IMR-90 (cell line): ENCODE data around the gene LGI2. TPM values are rescaled to one million over a fixed set of nuclear protein-coding genes. Genes with fewer than 3 reads are reported as not detected.

ENCODE experiments used
- ATAC-seq: fragments of 200-7000 bp; cut with Tn5 transposase; 2 replicates; pipeline ENCODE4 v1.9.1; 2020; ENCODE audit warnings: low read depth, mild to moderate bottlenecking, moderate library complexity
- BruUV-seq: library from RNA; stranded (reverse); fragments of 400-500 nt; replicated peaks from 2 replicates; lab custom pipeline; 2021; lab: Mats Ljungman, UMichigan
- CTCF ChIA-PET: fragments of 300-600 bp; formaldehyde crosslinking; extraction: SDS; loops from one replicate; lab custom pipeline; 2021; ENCODE audit warnings: antibody characterized with exemption; lab: Yijun Ruan, JAX
- POLR2A ChIA-PET: fragments of 300-600 bp; sonication (Branson Sonifier 250); formaldehyde crosslinking; loops from one replicate; lab custom pipeline; 2022; ENCODE audit warnings: antibody characterized with exemption; ENCODE audit not compliant: unreplicated experiment; lab: Charles Lee
- DNase-seq: peaks from one replicate; pipeline ENCODE4 v3.0.0; 2013
- H2AFZ ChIP-seq: replicated peaks from 2 replicates; pipeline ENCODE3; 2013; ENCODE audit warnings: low read length, mild to moderate bottlenecking; ENCODE audit not compliant: poor library complexity
- H2AK5ac ChIP-seq: 2 replicates; pipeline ENCODE4 v1.6.1; 2013; ENCODE audit warnings: low read depth, low read length, inconsistent platforms
- H2AK9ac ChIP-seq: replicated peaks from 2 replicates; pipeline ENCODE3; 2013; ENCODE audit warnings: mild to moderate bottlenecking, low read depth, low read length, moderate library complexity; ENCODE audit not compliant: poor library complexity
- H2BK120ac ChIP-seq: 2 replicates; pipeline ENCODE4 v1.6.1; 2013; ENCODE audit warnings: low read depth, low read length, inconsistent platforms
- H2BK15ac ChIP-seq: 3 replicates; pipeline ENCODE4 v1.6.1; 2013; ENCODE audit warnings: low read depth, low read length, inconsistent platforms
- H2BK20ac ChIP-seq: 2 replicates; pipeline ENCODE4 v1.6.1; 2013; ENCODE audit warnings: low read depth, mild to moderate bottlenecking, inconsistent platforms, low read length, moderate library complexity
- H2BK5ac ChIP-seq: 2 replicates; pipeline ENCODE4 v1.6.1; 2013; ENCODE audit warnings: mild to moderate bottlenecking, low read depth, low read length, inconsistent platforms; ENCODE audit not compliant: poor library complexity, severe bottlenecking
- H3K14ac ChIP-seq: replicated peaks from 2 replicates; pipeline ENCODE4 v1.6.1; 2013; ENCODE audit warnings: low read depth, low read length, inconsistent platforms
- H3K18ac ChIP-seq: 2 replicates; pipeline ENCODE4 v1.6.1; 2013; ENCODE audit warnings: low read depth, low read length, control low read depth
- H3K23ac ChIP-seq: 2 replicates; pipeline ENCODE4 v1.6.1; 2013; ENCODE audit warnings: low read depth, low read length, inconsistent platforms
- H3K27ac ChIP-seq: 2 replicates; pipeline ENCODE4 v1.5.1; 2013; ENCODE audit warnings: mild to moderate bottlenecking, control low read depth, low read length; ENCODE audit not compliant: insufficient read depth
- H3K27me3 ChIP-seq: 2 replicates; pipeline ENCODE4 v1.6.1; 2013; ENCODE audit warnings: low read length; ENCODE audit not compliant: control insufficient read depth, insufficient read depth
- H3K36me3 ChIP-seq: 2 replicates; pipeline ENCODE4 v1.6.1; 2013; ENCODE audit warnings: low read length, mixed read lengths; ENCODE audit not compliant: control insufficient read depth, insufficient read depth
- H3K4ac ChIP-seq: 2 replicates; pipeline ENCODE4 v1.6.1; 2013; ENCODE audit warnings: low read depth, low read length, inconsistent platforms
- H3K4me1 ChIP-seq: 2 replicates; pipeline ENCODE4 v1.6.1; 2013; ENCODE audit warnings: low read length, mixed read lengths; ENCODE audit not compliant: control insufficient read depth, insufficient read depth
- H3K4me2 ChIP-seq: 2 replicates; pipeline ENCODE4 v1.6.1; 2013; ENCODE audit warnings: low read depth, mild to moderate bottlenecking, control low read depth, low read length, moderate library complexity
- H3K4me3 ChIP-seq: 2 replicates; pipeline ENCODE4 v1.5.1; 2013; ENCODE audit warnings: low read depth, mild to moderate bottlenecking, control low read depth, low read length, moderate library complexity; ENCODE audit not compliant: insufficient read depth
- H3K56ac ChIP-seq: 2 replicates; pipeline ENCODE4 v1.6.1; 2013; ENCODE audit warnings: low read length, inconsistent platforms; ENCODE audit not compliant: insufficient read depth; ENCODE audit errors: extremely low read depth
- H3K79me1 ChIP-seq, 2 experiments: 2 replicates each; pipeline ENCODE4 v1.6.1; 2013; ENCODE audit warnings: low read length in 2 of 2, inconsistent platforms in 1 of 2, low read depth in 1 of 2
- H3K9ac ChIP-seq: 2 replicates; pipeline ENCODE4 v1.6.1; 2013; ENCODE audit warnings: low read depth, low read length, control low read depth
- H3K9me1 ChIP-seq: 2 replicates; pipeline ENCODE4 v1.6.1; 2013; ENCODE audit warnings: low read length, inconsistent platforms; ENCODE audit not compliant: insufficient read depth
- H3K9me3 ChIP-seq: 2 replicates; pipeline ENCODE4 v1.6.1; 2013; ENCODE audit warnings: low read length; ENCODE audit not compliant: control insufficient read depth, insufficient read depth
- H4K20me1 ChIP-seq: 2 replicates; pipeline ENCODE4 v1.6.1; 2013; ENCODE audit warnings: low read length, inconsistent platforms; ENCODE audit not compliant: insufficient read depth
- H4K5ac ChIP-seq: 2 replicates; pipeline ENCODE4 v1.6.1; 2013; ENCODE audit warnings: mild to moderate bottlenecking, low read depth, low read length, control low read depth
- H4K8ac ChIP-seq, 2 experiments: 2 replicates each; pipeline ENCODE4 v1.6.1; 2013; ENCODE audit warnings: low read depth in 2 of 2, low read length in 2 of 2, control low read depth in 1 of 2, inconsistent platforms in 1 of 2
- H4K91ac ChIP-seq: 2 replicates; pipeline ENCODE4 v1.6.1; 2013; ENCODE audit warnings: low read depth, low read length, inconsistent platforms; ENCODE audit not compliant: insufficient read depth
- ELK1 ChIP-seq: fragments of 150-350 bp; IDR thresholded peaks from 2 replicates; pipeline ENCODE4 v1.6.1; 2016; ENCODE audit warnings: low read depth, mild to moderate bottlenecking, low read length, moderate library complexity, borderline replicate concordance
- FOS ChIP-seq: fragments of 150-350 bp; IDR thresholded peaks from 2 replicates; pipeline ENCODE4 v1.6.1; 2016; ENCODE audit warnings: low read depth, low read length
- MAFK ChIP-seq: IDR thresholded peaks from 2 replicates; pipeline ENCODE4 v1.6.1; 2012; ENCODE audit warnings: low read depth, low read length, improper control_type of control experiment
- POLR2A ChIP-seq: IDR thresholded peaks from 2 replicates; pipeline ENCODE4 v1.6.1; 2012; ENCODE audit warnings: mild to moderate bottlenecking, low read depth, low read length
- RCOR1 ChIP-seq: IDR thresholded peaks from 2 replicates; pipeline ENCODE4 v1.6.1; 2012; ENCODE audit warnings: mild to moderate bottlenecking, low read length, improper control_type of control experiment; ENCODE audit not compliant: insufficient replicate concordance
- SMC3 ChIP-seq: fragments of 150-350 bp; IDR thresholded peaks from 2 replicates; pipeline ENCODE4 v1.6.1; 2016; ENCODE audit warnings: low read depth, mild to moderate bottlenecking, antibody characterized with exemption, low read length, moderate library complexity
- USF2 ChIP-seq: fragments of 150-350 bp; IDR thresholded peaks from 2 replicates; pipeline ENCODE4 v1.6.1; 2017; ENCODE audit warnings: mild to moderate bottlenecking, antibody characterized with exemption, low read length, low read depth
- WGBS, 2 experiments: methylation state at CpG; one replicate each; pipeline versions ENCODE4 v1.1.5 to v1.1.7; 2013; ENCODE audit warnings: missing lambda C conversion rate in 2 of 2; ENCODE audit not compliant: insufficient read length in 1 of 2; ENCODE audit errors: extremely low coverage in 2 of 2; 5-methylcytosine and 5-hydroxymethylcytosine counted together
- dilution Hi-C: fragments of 300-500 bp; cut with HindIII; formaldehyde crosslinking; loops from one replicate; pipeline ENCODE4 v1.14.3; 2018; ENCODE audit warnings: low sequenced_read_pairs; ENCODE audit not compliant: unreplicated experiment
- in situ Hi-C: fragments of 300-500 bp; cut with MboI; formaldehyde crosslinking; loops from 3 replicates; pipeline ENCODE4 v1.14.3; 2019; ENCODE audit warnings: low sequenced_read_pairs, inconsistent platforms, mixed read lengths
- intact Hi-C: fragments of 100-400 bp; cut with micrococcal nuclease; formaldehyde crosslinking; loops from 2 replicates; pipeline ENCODE4 v1.10.0; 2022
- polyA plus RNA-seq, 3 experiments: library from polyadenylated mRNA; depleted of rRNA; stranded (reverse); fragments of >200 nt; gene quantifications; 2 replicates each; pipeline ENCODE4 v1.2.3, GENCODE V29; 2012; ENCODE audit warnings: low replicate concordance in 1 of 3
- total RNA-seq: library from RNA; depleted of rRNA; stranded (reverse); fragments of >200 nt; gene quantifications from 2 replicates; pipeline ENCODE4 v1.2.3, GENCODE V29; 2012

The LGI2 gene
- total and polyA plus RNA-seq, 2 of the 4 experiments (the other 2 are of a cell fraction), result not detected

GRCh38 chr4:24984602-24985532 is 45.9 kb downstream of the LGI2 start (continued):
- TF ChIP-seq ELK1 (no peak), MAFK (no peak), FOS (no peak)

GRCh38 chr4:24980740-24981139 is 50.0 kb downstream of the LGI2 start:
- in situ Hi-C loops, result loop anchor here (25.0 kb wide), 1 partner anchor 382 kb away; no protein-coding TSS in a partner anchor
- Histone ChIP-seq H2AK9ac (no peak overlapping the region), H4K20me1 (no peaks in the 10 kb centered on the region), H3K14ac (no peak overlapping the region), H3K36me3 (no peaks in the 10 kb centered on the region), H2BK5ac (no peak overlapping the region), H3K27me3 (peaks cover 33% of the 10 kb centered on the region), H2BK15ac (no peak overlapping the region), H3K23ac (no peak overlapping the region), H4K91ac (no peak overlapping the region), H2AFZ (no peak overlapping the region), H3K79me1 (no peaks in the 10 kb centered on the region), H3K56ac (no peak overlapping the region), H2AK5ac (no peak overlapping the region), H3K4me3 (no peak overlapping the region), H3K9ac (no peak overlapping the region), H3K27ac (no peak overlapping the region), H3K18ac (no peak overlapping the region), H3K4me2 (no peak overlapping the region), H2BK120ac (no peak overlapping the region), H4K5ac (no peak overlapping the region), H4K8ac (no peak overlapping the region), H3K4ac (no peak overlapping the region), H3K4me1 (no peaks in the 10 kb centered on the region), H2BK20ac (no peak overlapping the region), H3K9me3 (no peaks in the 10 kb centered on the region), H3K9me1 (peaks cover 3% of the 10 kb centered on the region; the same call in 1 of the 2 replicates)
- ChIA-PET POLR2A (no interaction called here), CTCF (interaction anchor here (0.6 to 1.8 kb wide), 21 partner anchors 9 to 1359 kb away, joined by 3 to 8 read pairs (median 4); no protein-coding TSS in a partner anchor)
- intact Hi-C loops, result loop anchor here (1.0 to 10.0 kb wide), 5 partner anchors 58 to 397 kb away; no protein-coding TSS in a partner anchor
- DNase-seq (no peak), ATAC-seq (no peak)
- BruUV-seq, result no TSS peak
- WGBS, 2 experiments, result no CpG with 5 or more reads among the region's 5 CpGs
- TF ChIP-seq RCOR1 (no peak), SMC3 (no peak), ELK1 (no peak), POLR2A (no peak), USF2 (no peak)
- dilution Hi-C loops, result no loop called here
